ENCODE data around the gene SORCS2. TPM values are rescaled to one million over a fixed set of nuclear protein-coding genes. Genes with fewer than 3 reads are reported as not detected.

The SORCS2 gene
- polyA plus RNA-seq, 1 of the 3 experiments (the other 2 are of a cell fraction): 1.6 TPM

- TF ChIP-seq ZBTB33 (IDR thresholded peaks at IDR 0.05; ENCODE audit: borderline replicate concordance, low read depth) (no peak), JUND (IDR thresholded peaks at IDR 0.05) (no peak), PBX3 (IDR thresholded peaks at IDR 0.05) (no peak)
Measured at GRCh38 chr4:7733201-7733600, 540.9 kb downstream of the SORCS2 start (continued).

- Histone ChIP-seq H3K9me3 (no peaks in the 10 kb centered on the region), H2AFZ (ENCODE audit: low read depth) (no peak overlapping the region), H3K79me2 (ENCODE audit: insufficient read depth) (no peaks in the 10 kb centered on the region), H3K4me1 (ENCODE audit: control insufficient read depth in 1 of 2, insufficient read depth in 2 of 2, low read depth in 1 of 2, low read length in 1 of 2) (no peaks in the 10 kb centered on the region), H3K36me3 (replicated peaks in 1 of 2; ENCODE audit: control insufficient read depth in 1 of 2, insufficient read depth in 2 of 2, low read length in 1 of 2) (no peaks in the 10 kb centered on the region), H3K27ac (ENCODE audit: low read depth in 2 of 2, low read length in 1 of 2) (no peak overlapping the region), H3F3A (replicated peaks; ENCODE audit: insufficient read depth) (no peaks in the 10 kb centered on the region), H3K9me2 (no peaks in the 10 kb centered on the region), H3K4me2 (no peak overlapping the region), H4K20me1 (ENCODE audit: insufficient read depth) (no peaks in the 10 kb centered on the region), H3K27me3 (ENCODE audit: insufficient read depth) (no peaks in the 10 kb centered on the region), H3K4me3 (ENCODE audit: low read depth in 2 of 2, low read length in 1 of 2) (no peak overlapping the region), H3K9ac (no peak overlapping the region)
- ChIA-PET POLR2A (no interaction called here), CTCF (interaction anchor here (0.9 to 3.6 kb wide), 3 partner anchors 14 to 70 kb away, joined by 4 to 23 read pairs (median 5); no protein-coding TSS in a partner anchor)
- 77% methylated on average over 12 of the region's 26 CpGs for WGBS (ENCODE audit: low lambda C conversion rate)
- TF ChIP-seq TEAD4 (IDR thresholded peaks at IDR 0.05; ENCODE audit: borderline replicate concordance, insufficient read depth) (no peak), EZH2phosphoT487 (IDR thresholded peaks at IDR 0.05; ENCODE audit: borderline replicate concordance, low read depth) (no peak), TCF12 (IDR thresholded peaks at IDR 0.05) (no peak), PBX3 (IDR thresholded peaks at IDR 0.05) (no peak), RAD21 (IDR thresholded peaks at IDR 0.05; ENCODE audit: low read length) (no peak), ELF1 (IDR thresholded peaks at IDR 0.05) (no peak), POLR2AphosphoS5 (IDR thresholded peaks at IDR 0.05; ENCODE audit: low read depth, low read length) (no peak), GATA2 (CRISPR knock-in tag; IDR thresholded peaks at IDR 0.05) (no peak), FOSL2 (IDR thresholded peaks at IDR 0.05; ENCODE audit: borderline replicate concordance, low read depth) (no peak), YY1 (IDR thresholded peaks at IDR 0.05; ENCODE audit: low read depth) (no peak), MEF2A (IDR thresholded peaks at IDR 0.05; ENCODE audit: borderline replicate concordance, low read depth) (no peak), RFX5 (IDR thresholded peaks at IDR 0.05; ENCODE audit: low read length) (no peak), FOXJ3 (CRISPR knock-in tag; IDR thresholded peaks at IDR 0.05) (no peak), CHD2 (IDR thresholded peaks at IDR 0.05; ENCODE audit: low read length, partially characterized antibody) (no peak), SMC3 (IDR thresholded peaks at IDR 0.05; ENCODE audit: low read depth, low read length) (no peak)
- DNase-seq: no peak
Measured at GRCh38 chr4:7733801-7734650, 541.7 kb downstream of the SORCS2 start.

All from SK-N-SH (cell line).